Activated effector memory CD4-positive, alpha-beta T cell treated with anti-CD3 and anti-CD28 coated beads, Interleukin-2, amount 50 U/mL, for 16 hours (primary cell): ENCODE data around the gene CARD8.

Source experiments
- DNase-seq: peaks from one replicate; pipeline ENCODE4 v3.0.0-alpha.2; 2020

The CARD8 gene

DNA sequence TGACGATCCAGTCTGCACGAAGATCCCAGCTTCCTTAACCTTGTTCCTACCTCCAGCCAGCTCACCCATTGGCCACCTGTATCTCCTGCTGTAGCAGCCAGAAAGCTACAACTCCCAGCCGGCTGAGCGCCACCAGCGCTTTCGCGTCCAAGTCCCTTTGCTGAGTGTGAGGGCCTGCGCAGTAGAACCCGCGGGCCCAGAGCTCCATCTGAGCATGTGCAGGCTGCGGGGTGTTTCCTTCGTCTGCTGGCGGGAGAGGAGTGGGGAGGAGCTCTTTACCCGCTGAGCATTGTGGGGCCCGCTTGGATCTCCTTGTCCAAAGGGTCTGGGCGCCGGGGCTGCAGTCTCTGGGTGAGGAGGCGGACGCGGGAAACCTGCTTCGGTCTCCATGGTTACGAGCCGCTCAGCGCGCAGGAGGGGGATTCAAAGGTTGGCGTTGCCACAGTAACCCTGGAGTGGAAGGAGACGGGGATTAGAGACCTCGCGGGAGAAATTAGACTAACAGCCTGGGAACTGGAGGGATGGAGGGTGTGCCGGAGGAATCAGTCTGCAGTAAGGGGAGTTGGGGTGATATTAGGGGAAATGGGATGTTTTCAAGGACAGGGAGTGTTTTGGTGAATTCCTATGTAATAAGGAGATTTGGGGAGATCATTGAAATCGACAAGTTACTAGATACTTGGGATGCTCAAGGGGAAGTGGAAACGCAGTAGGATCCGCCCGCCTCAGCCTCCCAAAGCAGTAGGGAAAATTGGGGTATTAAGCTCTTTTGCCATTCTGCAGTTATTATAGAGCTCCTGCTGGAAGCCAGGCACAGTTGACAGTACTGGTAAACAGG, 51.7 kb downstream of the CARD8 start:
- peak; percentile 97 for DNase-seq

DNA sequence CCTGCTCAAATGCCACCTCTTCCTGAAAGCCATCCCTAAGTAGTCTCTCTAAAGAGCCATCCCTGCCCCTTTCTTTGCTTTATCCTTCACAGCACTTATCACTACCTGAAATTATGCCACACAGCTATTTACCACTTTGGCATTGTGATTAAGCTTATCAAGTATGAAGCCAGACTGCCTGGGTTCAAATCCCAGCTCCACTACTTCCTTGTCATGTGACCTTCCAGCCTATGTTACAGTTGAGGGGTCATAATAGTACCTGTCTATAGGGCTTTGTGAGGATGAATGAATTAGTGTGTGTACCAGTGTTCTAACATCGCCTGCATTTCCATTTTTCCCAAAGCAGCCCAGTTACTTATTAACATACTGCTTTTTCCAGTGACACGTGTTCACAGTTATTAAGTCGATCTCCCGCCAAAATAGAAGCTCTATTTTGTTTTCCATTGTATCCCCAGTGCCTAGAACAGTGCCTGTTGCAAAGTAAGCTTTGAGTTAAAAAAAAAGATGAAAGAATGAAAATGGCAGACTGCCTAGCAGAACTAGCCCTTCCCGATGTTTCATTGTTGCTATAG, 52.4 kb downstream of the CARD8 start:
- no peak for DNase-seq

- DNase-seq = no peak
Measured at GRCh38 chr19:48196933-48197665, 58.6 kb downstream of the CARD8 start.

- no peak for DNase-seq
Measured at GRCh38 chr19:48196321-48196763, 59.4 kb downstream of the CARD8 start.

DNA sequence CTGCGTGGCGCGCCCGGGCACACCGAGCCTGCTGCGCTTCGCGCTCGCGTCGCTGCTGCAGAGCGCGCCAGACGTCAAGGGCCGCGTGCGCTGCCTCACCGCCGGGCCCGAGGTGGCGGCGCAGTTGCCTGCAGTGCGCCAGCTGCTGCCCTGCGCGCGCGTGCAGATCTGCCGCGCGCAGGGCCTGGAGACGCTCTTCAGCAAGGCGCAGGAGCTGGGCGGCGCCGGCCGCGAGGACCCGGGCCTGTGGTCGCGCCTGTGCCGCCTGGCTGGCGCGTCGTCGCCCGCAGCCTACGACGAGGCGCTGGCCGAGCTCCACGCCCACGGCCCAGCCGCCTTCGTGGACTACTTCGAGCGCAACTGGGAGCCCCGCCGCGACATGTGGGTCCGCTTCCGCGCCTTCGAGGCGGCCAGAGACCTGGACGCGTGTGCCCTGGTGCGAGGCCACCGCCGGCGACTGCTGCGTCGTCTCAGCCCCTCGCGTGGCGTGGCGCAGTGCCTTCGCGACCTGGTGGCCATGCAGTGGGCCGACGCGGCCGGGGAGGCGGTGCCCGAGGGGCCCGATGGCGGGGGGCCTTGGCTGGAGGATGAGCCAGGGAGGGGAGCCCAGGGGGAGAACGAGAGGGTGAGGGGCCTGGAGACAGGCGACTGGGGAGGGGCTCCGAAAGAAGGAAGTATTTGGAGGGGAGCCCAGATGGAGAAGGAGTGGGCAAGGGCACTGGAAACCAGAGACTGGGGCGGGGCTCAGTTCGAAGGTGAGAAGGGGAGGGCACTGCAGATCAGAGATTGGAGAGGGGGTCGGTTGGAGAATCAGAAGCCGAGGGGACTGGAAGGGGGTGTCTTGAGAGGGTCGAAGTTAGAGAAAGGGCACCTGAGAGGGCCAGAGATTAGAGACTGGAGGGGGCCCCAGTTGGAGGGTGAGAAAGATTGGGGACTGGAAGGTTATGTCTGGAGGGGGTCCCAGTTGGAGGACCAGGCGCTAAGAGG, 60.6 kb downstream of the CARD8 start:
- no peak for DNase-seq

DNA sequence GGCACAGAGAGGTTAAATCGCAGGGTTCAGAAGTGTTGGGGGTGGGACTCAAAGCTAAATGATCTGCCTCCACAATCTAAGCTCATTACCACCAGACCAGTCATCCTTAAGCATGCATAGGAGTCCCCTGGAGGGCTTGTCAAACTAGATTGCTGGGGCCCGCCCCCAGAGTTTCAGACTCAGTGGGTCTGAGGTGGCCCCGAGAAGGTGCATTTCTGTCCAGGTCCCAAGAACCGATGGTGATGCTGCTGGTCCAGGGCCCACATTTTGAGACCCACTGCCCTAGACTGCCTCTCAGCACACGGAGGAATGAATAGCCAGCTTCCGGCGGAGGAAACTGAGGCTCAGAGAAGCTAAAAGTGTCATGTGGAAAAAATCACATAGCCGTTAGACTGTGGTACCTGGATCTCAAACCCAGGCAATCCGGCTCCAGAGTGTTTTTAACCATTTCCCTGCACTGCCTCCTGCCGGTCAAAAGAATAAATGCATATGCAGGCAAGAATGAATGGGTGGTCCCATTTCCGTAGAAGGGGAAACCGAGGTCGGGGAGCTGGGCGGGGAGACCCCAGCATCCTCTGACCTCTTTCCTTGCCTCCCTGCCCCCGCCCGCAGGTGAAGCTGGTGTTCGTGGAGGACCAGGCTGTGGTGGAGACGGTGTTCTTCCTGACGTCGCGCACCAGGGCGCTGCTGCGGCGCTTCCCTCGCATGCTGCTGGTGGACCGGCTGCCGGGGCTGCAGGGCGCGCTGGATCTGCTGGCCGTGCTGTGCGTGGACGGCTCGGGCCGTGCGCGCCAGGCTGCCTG, 61.5 kb downstream of the CARD8 start:
- DNase-seq = peak; percentile 68

- DNase-seq = peak; percentile 22
Measured at GRCh38 chr19:48192750-48193149, 63.0 kb downstream of the CARD8 start.

DNA sequence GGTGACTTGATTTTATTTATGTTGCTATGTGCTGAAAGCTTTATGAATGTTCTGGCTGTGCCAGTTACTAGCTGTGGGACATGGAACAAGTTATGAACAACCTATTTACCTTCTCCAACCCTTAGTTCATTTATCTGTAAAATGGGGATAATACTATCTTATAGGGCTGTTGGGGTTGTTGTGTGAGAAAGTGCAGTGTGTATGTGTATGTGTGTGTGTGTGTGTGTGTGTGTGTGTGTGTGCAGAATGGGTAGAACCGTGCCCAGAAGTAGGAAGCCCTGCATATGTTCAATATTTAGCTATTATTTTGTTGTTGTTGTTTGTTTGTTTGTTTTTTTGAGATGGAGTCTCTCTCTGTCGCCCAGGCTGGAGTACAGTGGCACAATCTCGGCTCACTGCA, 64.8 kb downstream of the CARD8 start:
- DNase-seq = no peak

DNA sequence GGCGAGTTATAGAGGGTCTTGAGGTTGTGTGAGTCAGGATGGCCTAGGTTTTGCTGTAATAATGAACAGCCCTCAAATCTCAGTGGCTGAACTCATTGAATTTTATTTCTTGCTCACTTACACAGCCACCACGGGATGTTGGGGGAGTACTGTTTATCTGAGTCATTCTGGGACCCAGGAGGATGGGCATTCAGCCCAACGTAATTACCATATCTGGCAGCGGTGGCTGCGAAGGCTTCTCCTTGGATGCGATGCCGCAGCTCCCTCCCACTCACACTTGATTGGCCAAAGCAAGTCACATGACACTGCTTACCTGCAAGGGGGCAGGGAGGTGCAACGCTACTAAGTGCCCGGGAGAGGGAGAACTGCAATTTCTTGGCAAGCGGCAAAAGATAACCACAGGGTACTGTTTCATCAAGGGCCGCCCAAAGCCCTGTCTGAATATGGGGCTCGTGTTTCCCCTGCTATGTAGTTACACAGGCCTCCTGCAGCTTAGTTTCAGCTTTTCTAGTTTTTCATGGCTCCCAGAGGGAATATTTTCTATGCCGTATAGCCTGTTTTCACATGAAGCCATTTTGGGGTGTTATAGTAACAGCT, 65.3 kb downstream of the CARD8 start:
- peak; percentile 83 for DNase-seq

DNA sequence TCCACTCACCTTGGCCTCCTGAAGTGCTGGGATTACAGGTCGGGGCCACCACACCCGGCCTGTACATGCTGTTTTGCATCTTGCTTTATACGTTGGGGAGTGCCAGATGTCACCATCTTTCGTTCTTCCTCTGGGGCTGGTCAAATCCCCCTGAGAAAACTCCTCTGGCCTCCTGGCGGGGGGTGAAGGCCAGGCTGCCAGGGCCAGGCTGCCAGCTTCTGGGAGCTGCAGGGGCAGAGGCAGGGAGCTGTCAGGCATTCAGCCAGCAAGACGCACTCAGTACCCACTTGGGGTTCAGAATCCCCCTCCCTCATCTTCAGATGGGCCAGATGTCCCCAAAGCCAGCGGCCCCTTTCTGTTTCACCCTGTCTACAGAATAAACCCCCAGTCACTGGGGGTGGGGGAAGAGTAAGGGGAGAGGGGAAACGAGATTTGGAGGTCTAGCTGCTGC, 69.1 kb downstream of the CARD8 start:
- DNase-seq = peak; percentile 38

DNA sequence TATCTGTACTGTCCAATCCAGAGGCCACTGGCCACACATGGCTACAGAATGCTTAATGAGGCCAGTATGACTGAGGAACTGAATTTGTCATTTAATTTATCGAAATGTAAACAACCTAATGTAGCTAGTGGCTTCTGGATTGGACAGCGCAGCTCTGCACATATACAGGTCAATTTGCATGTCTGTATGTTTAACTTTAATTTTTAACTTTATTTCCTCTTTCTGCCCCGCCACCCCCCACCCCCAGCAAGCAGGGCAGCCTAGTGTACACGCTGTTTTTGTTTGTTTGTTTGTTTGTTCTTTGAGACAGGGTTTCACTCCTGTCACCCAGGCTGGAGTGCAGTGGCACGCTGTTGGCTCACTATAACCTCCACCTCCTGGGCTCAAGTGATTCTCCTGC, 69.7 kb downstream of the CARD8 start:
- no peak for DNase-seq

DNA sequence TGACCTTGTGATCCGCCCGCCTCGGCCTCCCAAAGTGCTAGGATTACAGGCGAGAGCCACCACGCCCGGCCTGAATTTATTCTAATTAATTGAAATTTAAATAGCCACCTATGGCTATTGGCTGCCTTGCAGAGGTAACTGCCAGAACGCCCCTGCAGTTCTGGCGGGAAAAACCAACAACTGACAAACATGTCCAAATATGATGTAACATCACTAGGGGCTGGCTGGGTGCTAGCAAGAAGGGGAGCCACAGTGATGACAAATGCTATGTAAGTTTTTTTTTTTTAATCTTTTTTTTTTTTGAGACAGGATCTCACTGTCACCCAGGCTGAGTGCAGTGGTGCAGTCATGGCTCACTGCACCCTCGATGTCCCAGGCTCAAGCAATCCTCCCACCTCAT, 72.4 kb downstream of the CARD8 start:
- peak; percentile 24 for DNase-seq

- peak; percentile 60 for DNase-seq
Measured at GRCh38 chr19:48182434-48182833, 73.3 kb downstream of the CARD8 start.

- DNase-seq = no peak
Measured at GRCh38 chr19:48181505-48181904, 74.2 kb downstream of the CARD8 start.

DNA sequence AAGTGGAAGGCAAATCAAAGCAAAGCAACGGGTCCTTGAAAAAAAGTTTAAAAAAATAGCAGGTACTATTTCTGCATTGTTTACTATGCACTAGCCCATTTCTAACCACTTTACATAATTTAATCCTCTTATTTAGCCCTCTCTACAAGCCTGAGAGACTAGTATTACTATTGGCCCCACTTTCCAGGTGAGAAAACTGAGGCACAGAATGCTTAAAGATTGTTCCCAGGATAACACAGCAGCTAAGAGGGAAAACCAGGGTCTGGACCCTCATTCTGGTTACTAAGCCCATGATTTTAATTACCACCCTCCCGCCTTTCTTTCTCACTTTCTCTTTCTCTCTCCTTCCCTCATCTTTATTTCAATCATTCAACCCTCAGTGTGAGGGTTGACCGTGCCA, 79.5 kb downstream of the CARD8 start:
- DNase-seq = no peak

DNA sequence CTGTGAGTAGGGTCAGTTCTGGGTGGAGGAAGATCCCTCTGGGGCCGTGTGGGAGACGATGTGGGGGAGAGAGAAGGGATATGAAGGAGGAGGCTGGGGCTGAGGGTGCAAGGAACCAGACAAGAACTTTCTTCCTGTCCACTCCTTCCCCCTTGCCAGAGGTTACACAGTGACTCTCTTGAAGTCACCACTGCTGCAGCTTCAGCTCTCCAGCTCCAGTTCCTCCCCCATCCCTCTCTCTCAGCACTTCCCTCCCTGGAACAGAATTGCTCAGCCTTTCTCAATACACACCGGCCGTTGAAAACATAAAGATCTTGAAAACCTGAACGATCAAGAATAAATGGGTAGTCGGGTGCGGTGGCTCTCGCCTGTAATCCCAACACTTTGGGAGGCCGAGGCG, 80.1 kb downstream of the CARD8 start:
- no peak for DNase-seq

- no peak for DNase-seq
Measured at GRCh38 chr19:48174445-48175030, 81.2 kb downstream of the CARD8 start.

- DNase-seq = no peak
Measured at GRCh38 chr19:48171710-48172109, 84.0 kb downstream of the CARD8 start.

GRCh38 chr19:48170817-48171347, 84.8 kb downstream of the CARD8 start:
- peak; percentile 67 for DNase-seq
